B cell (primary cell): ENCODE measurements around the gene HGS. TPM values are rescaled to one million over a fixed set of nuclear protein-coding genes. Genes with fewer than 3 reads are reported as not detected.

Experiments
- ATAC-seq: fragments of 200-7000 bp; cut with Tn5 transposase; one replicate; pipeline ENCODE4 v1.10.0; 2021; ENCODE audit warnings: low read depth, mild to moderate bottlenecking, moderate number of reproducible peaks, moderate library complexity
- CTCF ChIA-PET: fragments of 350-600 bp; sonication (Branson Sonifier 250); formaldehyde crosslinking; loops from one replicate; lab custom pipeline; 2021; ENCODE audit warnings: antibody characterized with exemption, inconsistent platforms; lab: Charles Lee
- POLR2A ChIA-PET: fragments of 350-600 bp; sonication (Branson Sonifier 250); formaldehyde crosslinking; loops from one replicate; lab custom pipeline; 2021; ENCODE audit warnings: antibody characterized with exemption; lab: Charles Lee
- DNase-seq: peaks from one replicate; pipeline ENCODE4 v3.0.0; 2013
- H2AFZ ChIP-seq: 2 replicates; pipeline ENCODE4 v1.6.1; 2012; ENCODE audit warnings: mild to moderate bottlenecking, low read depth, low read length; ENCODE audit not compliant: insufficient read depth, poor library complexity, severe bottlenecking
- H3K27ac ChIP-seq, 2 donors: 1 replicate in 1 of 2; 2 replicates in 1 of 2; pipeline ENCODE4 v1.5.1; 2012 to 2013; ENCODE audit warnings: low read length in 2 of 2, mild to moderate bottlenecking in 2 of 2, moderate library complexity in 1 of 2
- H3K27me3 ChIP-seq, 4 experiments: fragments of 200-600 bp in 1 of 4; sonication (generic) in 1 of 4; replicated peaks in 1 of 4; 1 replicate in 2 of 4; 2 replicates in 2 of 4; pipeline versions ENCODE4 v1.6.1 to v1.7.0; 2013 to 2016; ENCODE audit warnings: low read length in 3 of 4, mild to moderate bottlenecking in 2 of 4, mixed read lengths in 1 of 4, moderate library complexity in 1 of 4; ENCODE audit not compliant: insufficient read depth in 4 of 4, control insufficient read depth in 3 of 4; ENCODE audit errors: control extremely low read depth in 1 of 4
- H3K36me3 ChIP-seq, 2 experiments: replicated peaks in 1 of 2; 1 replicate in 1 of 2; 2 replicates in 1 of 2; pipeline versions ENCODE4 v1.6.1 to v1.7.1; 2013; ENCODE audit warnings: low read length in 1 of 2; ENCODE audit not compliant: insufficient read depth in 2 of 2, control insufficient read depth in 1 of 2; ENCODE audit errors: control extremely low read depth in 1 of 2, extremely low read depth in 1 of 2
- H3K4me1 ChIP-seq, 2 donors: fragments of 200-600 bp in 1 of 2; sonication (generic) in 1 of 2; 1 replicate in 1 of 2; 2 replicates in 1 of 2; pipeline versions ENCODE4 v1.5.1 to v1.6.1; 2013 to 2017; ENCODE audit warnings: low read length in 2 of 2; ENCODE audit not compliant: control insufficient read depth in 2 of 2, insufficient read depth in 2 of 2
- H3K4me2 ChIP-seq: replicated peaks from 2 replicates; pipeline ENCODE3; 2012; ENCODE audit warnings: mild to moderate bottlenecking, low read depth, low read length; ENCODE audit not compliant: poor library complexity, severe bottlenecking
- H3K4me3 ChIP-seq, 5 experiments: fragments of 200-600 bp in 1 of 5; sonication (generic) in 1 of 5; 1 replicate in 3 of 5; 2 replicates in 2 of 5; pipeline versions ENCODE4 v1.5.1 to v1.7.0; 2011 to 2016; ENCODE audit warnings: low read length in 4 of 5, mild to moderate bottlenecking in 4 of 5, low read depth in 2 of 5, control low read depth in 1 of 5, moderate library complexity in 1 of 5; ENCODE audit not compliant: insufficient read depth in 1 of 5; ENCODE audit errors: control extremely low read depth in 1 of 5, extremely low read depth in 1 of 5
- H3K79me2 ChIP-seq: fragments of 200-600 bp; sonication (generic); one replicate; pipeline ENCODE4 v1.6.0; 2016; ENCODE audit warnings: low read length; ENCODE audit not compliant: control insufficient read depth, insufficient read depth
- H3K9ac ChIP-seq: fragments of 200-600 bp; sonication (generic); 2 replicates; pipeline ENCODE4 v1.6.1; 2017; ENCODE audit warnings: mild to moderate bottlenecking, low read length, moderate library complexity
- H3K9me3 ChIP-seq, 3 donors: one replicate each; pipeline versions ENCODE4 v1.6.1 to v1.7.1; 2013; ENCODE audit warnings: low read length in 2 of 3; ENCODE audit not compliant: control insufficient read depth in 2 of 3, insufficient read depth in 1 of 3; ENCODE audit errors: control extremely low read depth in 1 of 3
- H4K20me1 ChIP-seq: 2 replicates; pipeline ENCODE4 v1.6.0; 2012; ENCODE audit warnings: mild to moderate bottlenecking, low read length; ENCODE audit not compliant: insufficient read depth, control insufficient read depth, poor library complexity, severe bottlenecking
- H3K27ac Mint-ChIP-seq: one replicate; pipeline ENCODE4 v1.8.0; 2021; ENCODE audit warnings: mixed read lengths
- H3K27me3 Mint-ChIP-seq: one replicate; pipeline ENCODE4 v1.8.0; 2021; ENCODE audit warnings: mixed read lengths
- H3K4me1 Mint-ChIP-seq: one replicate; pipeline ENCODE4 v1.8.0; 2021; ENCODE audit warnings: mixed read lengths
- H3K4me3 Mint-ChIP-seq: one replicate; pipeline ENCODE4 v1.8.0; 2021; ENCODE audit warnings: mixed read lengths
- H3K9me3 Mint-ChIP-seq: one replicate; pipeline ENCODE4 v1.8.0; 2022; ENCODE audit warnings: mixed read lengths; ENCODE audit not compliant: insufficient read depth
- EZH2 ChIP-seq: IDR thresholded peaks from 2 replicates; pipeline ENCODE4 v1.6.1; 2012; ENCODE audit warnings: borderline replicate concordance, low read depth, mild to moderate bottlenecking, moderate library complexity, low read length; ENCODE audit not compliant: insufficient read depth, poor library complexity, severe bottlenecking
- WGBS: methylation state at CpG from one replicate; pipeline ENCODE4 v1.1.5; 2013; ENCODE audit warnings: missing lambda C conversion rate; ENCODE audit not compliant: insufficient coverage; 5-methylcytosine and 5-hydroxymethylcytosine counted together
- intact Hi-C: fragments of 100-400 bp; cut with micrococcal nuclease; formaldehyde crosslinking; loops from one replicate; pipeline ENCODE4 v1.10.0; 2022
- polyA plus RNA-seq: library from polyadenylated mRNA; depleted of rRNA; stranded (reverse); fragments of >200 nt; gene quantifications from 2 replicates; pipeline ENCODE4 v1.2.3, GENCODE V29; 2012
- total RNA-seq, 2 donors: library from RNA; stranded (reverse); fragments of 120-200 nt in 1 of 2; gene quantifications; 1 replicate in 1 of 2; 2 replicates in 1 of 2; pipeline versions ENCODE4 v1.2.3 to v1.2.4, GENCODE V29; 2013 to 2022
- TF ChIP-seq, protein P1 (sequence below): fragments of 200-600 bp; IDR thresholded peaks from one replicate; pipeline ENCODE4 v1.8.0; 2022; ENCODE audit warnings: antibody characterized with exemption, mild to moderate bottlenecking

HGS gene
- total and polyA plus RNA-seq, 2 donors (not counting 1 experiment from before 2014, with no cell fraction given) = 184 to 220 TPM

DNA sequence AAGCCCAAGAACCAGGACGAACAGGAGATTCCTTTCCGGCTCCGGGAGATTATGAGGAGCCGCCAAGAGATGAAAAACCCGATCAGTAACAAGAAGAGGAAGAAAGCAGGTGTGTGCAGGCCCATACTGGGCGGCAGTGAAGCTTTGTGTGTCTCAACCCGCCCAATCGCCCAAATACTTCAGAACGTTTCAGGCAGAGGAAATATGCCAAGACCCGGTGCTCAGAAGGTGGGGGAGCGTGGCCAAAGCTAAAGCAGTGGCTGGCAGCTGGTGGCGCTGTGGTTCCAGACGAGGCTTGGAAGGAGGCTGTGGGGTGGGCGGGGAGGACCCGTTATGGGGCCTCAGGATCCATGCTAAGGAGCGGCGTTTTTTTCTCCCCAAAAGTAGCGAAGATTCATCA, 16.1 kb upstream of the HGS start:
- H3K9me3 Mint-ChIP-seq = no peaks in the 10 kb centered on the region
- H2AFZ ChIP-seq = no peak overlapping the region
- no peaks in the 10 kb centered on the region for H3K27me3 Mint-ChIP-seq
- peaks cover 0 to 37% of the 10 kb centered on the region in 2 experiments for H3K36me3 ChIP-seq
- intact Hi-C loops = loop anchor here (2.0 kb wide), 1 partner anchor 115 kb away; the partner anchor contains the start of gene FAAP100
- peak overlapping the region; percentile 53 for H3K27ac Mint-ChIP-seq
- peak overlapping the region; percentile 91 for H3K4me3 Mint-ChIP-seq
- peaks cover 19 to 25% of the 10 kb centered on the region in 2 donors for H3K4me1 ChIP-seq
- DNase-seq (no peak), ATAC-seq (no peak)
- H3K27me3 ChIP-seq = no peaks in the 10 kb centered on the region
- peaks cover 13% of the 10 kb centered on the region for H4K20me1 ChIP-seq
- 89% methylated on average over 18 of the region's 18 CpGs for WGBS
- no peak overlapping the region for H3K27ac ChIP-seq
- POLR2A ChIA-PET = interaction anchor here (0.7 to 1.7 kb wide), 2 partner anchors 16 to 403 kb away, joined by 5 to 7 read pairs; partner anchors contain the start of genes ARL16 and HGS
- CTCF ChIA-PET = no interaction called here
- no peaks in the 10 kb centered on the region for H3K9me3 ChIP-seq
- H3K79me2 ChIP-seq = peaks cover 54% of the 10 kb centered on the region
- H3K4me2 ChIP-seq = peak overlapping the region; percentile 93
- H3K4me1 Mint-ChIP-seq = peaks cover 23% of the 10 kb centered on the region
- H3K9ac ChIP-seq = no peak overlapping the region
- H3K4me3 ChIP-seq = no peak overlapping the region
- TF ChIP-seq, protein P1, sequence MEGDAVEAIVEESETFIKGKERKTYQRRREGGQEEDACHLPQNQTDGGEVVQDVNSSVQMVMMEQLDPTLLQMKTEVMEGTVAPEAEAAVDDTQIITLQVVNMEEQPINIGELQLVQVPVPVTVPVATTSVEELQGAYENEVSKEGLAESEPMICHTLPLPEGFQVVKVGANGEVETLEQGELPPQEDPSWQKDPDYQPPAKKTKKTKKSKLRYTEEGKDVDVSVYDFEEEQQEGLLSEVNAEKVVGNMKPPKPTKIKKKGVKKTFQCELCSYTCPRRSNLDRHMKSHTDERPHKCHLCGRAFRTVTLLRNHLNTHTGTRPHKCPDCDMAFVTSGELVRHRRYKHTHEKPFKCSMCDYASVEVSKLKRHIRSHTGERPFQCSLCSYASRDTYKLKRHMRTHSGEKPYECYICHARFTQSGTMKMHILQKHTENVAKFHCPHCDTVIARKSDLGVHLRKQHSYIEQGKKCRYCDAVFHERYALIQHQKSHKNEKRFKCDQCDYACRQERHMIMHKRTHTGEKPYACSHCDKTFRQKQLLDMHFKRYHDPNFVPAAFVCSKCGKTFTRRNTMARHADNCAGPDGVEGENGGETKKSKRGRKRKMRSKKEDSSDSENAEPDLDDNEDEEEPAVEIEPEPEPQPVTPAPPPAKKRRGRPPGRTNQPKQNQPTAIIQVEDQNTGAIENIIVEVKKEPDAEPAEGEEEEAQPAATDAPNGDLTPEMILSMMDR = no peak
- no peak for TF ChIP-seq EZH2

DNA sequence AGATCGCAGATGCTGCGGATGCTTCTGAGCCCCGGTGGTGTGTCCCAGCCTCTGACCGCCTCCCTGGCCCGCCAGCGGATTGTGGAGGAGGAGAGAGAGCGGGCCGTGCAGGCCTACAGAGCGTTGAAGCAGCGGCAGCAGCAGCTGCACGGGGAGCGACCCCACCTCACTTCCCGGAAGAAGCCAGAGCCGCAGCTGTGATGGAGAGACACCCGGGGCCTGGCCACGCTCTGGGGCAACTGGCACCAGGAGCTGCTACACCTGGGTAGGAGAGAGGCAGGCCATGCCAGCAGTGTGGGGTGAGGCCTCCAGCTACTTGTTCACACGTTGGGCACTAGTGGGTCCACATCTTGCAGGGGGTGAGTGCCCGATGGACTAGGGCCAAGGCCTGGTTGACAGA, 11.3 kb upstream of the HGS start:
- Mint-ChIP-seq H3K4me1 (peaks cover 15% of the 10 kb centered on the region), H3K4me3 (no peak overlapping the region), H3K27me3 (no peaks in the 10 kb centered on the region), H3K9me3 (no peaks in the 10 kb centered on the region), H3K27ac (no peak overlapping the region)
- H3K27ac ChIP-seq = no peak overlapping the region
- TF ChIP-seq, protein P1 = no peak
- no peak for TF ChIP-seq EZH2
- ATAC-seq (no peak), DNase-seq (no peak)
- H3K36me3 ChIP-seq = peaks cover 0 to 53% of the 10 kb centered on the region in 2 experiments
- POLR2A ChIA-PET = no interaction called here
- peaks cover 13% of the 10 kb centered on the region for H4K20me1 ChIP-seq
- H3K9me3 ChIP-seq = no peaks in the 10 kb centered on the region
- H3K4me3 ChIP-seq = no peak overlapping the region
- H3K79me2 ChIP-seq = peaks cover 27% of the 10 kb centered on the region
- CTCF ChIA-PET = no interaction called here
- H2AFZ ChIP-seq = no peak overlapping the region
- peaks cover 8 to 9% of the 10 kb centered on the region in 2 donors for H3K4me1 ChIP-seq
- H3K4me2 ChIP-seq = no peak overlapping the region
- H3K27me3 ChIP-seq = no peaks in the 10 kb centered on the region
- intact Hi-C loops = no loop called here
- no peak overlapping the region for H3K9ac ChIP-seq
- WGBS = 95% methylated on average over 15 of the region's 18 CpGs
